Activated CD4-positive, alpha-beta T cell treated with anti-CD3 and anti-CD28 coated beads, Interleukin-2, amount 10 ng/mL, durations not matched to agents 24 days and 14 days (primary cell): ENCODE results near the gene ERGIC1. TPM values are rescaled to one million over a fixed set of nuclear protein-coding genes. Genes with fewer than 3 reads are reported as not detected.

Experiments used
- DNase-seq: peaks from one replicate; pipeline ENCODE4 v3.0.0; 2022
- H3K27ac Mint-ChIP-seq: one replicate; pipeline ENCODE4 v1.8.0; 2022; ENCODE audit warnings: mild to moderate bottlenecking, mixed read lengths
- H3K27me3 Mint-ChIP-seq: one replicate; pipeline ENCODE4 v1.8.0; 2022; ENCODE audit warnings: mixed read lengths
- H3K36me3 Mint-ChIP-seq: one replicate; pipeline ENCODE4 v1.8.0; 2022; ENCODE audit warnings: low read depth, mild to moderate bottlenecking, mixed read lengths
- H3K4me1 Mint-ChIP-seq: one replicate; pipeline ENCODE4 v1.8.0; 2021; ENCODE audit warnings: mixed read lengths
- H3K4me3 Mint-ChIP-seq: one replicate; pipeline ENCODE4 v1.8.0; 2022; ENCODE audit warnings: mild to moderate bottlenecking, moderate library complexity, mixed read lengths
- H3K9me3 Mint-ChIP-seq: one replicate; pipeline ENCODE4 v1.8.0; 2021; ENCODE audit warnings: mixed read lengths
- intact Hi-C: fragments of 100-400 bp; cut with micrococcal nuclease; formaldehyde crosslinking; loops from one replicate; pipeline ENCODE4 v1.15.1; 2023
- total RNA-seq: library from RNA; stranded (reverse); gene quantifications from 2 replicates; pipeline ENCODE4 v1.2.3, GENCODE V29; 2022

ERGIC1 gene
- total RNA-seq, 1 donor from 2014 or later = 47.3 TPM

DNA sequence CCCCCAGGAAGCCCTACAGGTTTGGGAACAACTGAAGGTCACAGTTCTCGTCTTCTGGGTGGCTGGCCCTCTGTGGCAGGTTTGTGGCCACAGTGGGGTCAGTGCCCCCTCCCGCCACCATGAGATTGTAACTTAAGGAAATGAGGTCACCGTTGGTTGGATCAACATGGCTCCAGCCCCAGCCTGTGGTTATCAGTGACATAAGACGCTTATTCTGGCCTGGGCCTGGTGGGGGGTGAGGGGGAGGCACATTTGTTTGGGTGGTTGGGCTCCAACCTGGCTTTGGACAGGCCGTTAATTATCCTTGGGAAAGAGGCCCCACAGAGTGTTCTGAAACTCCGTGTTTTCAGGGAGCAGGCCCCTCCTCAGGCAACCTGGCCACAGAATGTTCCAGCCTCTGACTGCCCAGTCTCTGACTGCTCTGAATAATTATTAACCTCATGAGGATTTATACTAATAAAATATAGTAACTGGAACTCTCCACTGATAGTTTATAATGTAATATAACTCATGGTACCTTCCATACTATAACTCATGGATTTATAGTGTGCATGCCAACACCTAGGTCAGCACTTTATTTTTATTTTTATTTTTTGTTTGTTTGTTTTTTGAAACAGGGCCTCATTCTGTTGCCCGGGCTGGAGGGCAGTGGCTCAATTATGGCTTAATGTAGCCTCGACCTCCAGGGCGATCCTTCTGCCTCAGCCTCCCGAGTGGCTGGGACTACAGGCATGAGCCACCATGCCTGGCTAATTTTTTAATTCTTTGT lies 67.1 kb downstream of the ERGIC1 start:
- H3K36me3 Mint-ChIP-seq = peaks cover 6% of the 10 kb centered on the region
- H3K27me3 Mint-ChIP-seq = no peaks in the 10 kb centered on the region
- intact Hi-C loops = no loop called here
- H3K4me1 Mint-ChIP-seq = peaks cover 13% of the 10 kb centered on the region
- no peaks in the 10 kb centered on the region for H3K9me3 Mint-ChIP-seq
- H3K27ac Mint-ChIP-seq = no peak overlapping the region
- DNase-seq = no peak
- H3K4me3 Mint-ChIP-seq = no peak overlapping the region

DNA sequence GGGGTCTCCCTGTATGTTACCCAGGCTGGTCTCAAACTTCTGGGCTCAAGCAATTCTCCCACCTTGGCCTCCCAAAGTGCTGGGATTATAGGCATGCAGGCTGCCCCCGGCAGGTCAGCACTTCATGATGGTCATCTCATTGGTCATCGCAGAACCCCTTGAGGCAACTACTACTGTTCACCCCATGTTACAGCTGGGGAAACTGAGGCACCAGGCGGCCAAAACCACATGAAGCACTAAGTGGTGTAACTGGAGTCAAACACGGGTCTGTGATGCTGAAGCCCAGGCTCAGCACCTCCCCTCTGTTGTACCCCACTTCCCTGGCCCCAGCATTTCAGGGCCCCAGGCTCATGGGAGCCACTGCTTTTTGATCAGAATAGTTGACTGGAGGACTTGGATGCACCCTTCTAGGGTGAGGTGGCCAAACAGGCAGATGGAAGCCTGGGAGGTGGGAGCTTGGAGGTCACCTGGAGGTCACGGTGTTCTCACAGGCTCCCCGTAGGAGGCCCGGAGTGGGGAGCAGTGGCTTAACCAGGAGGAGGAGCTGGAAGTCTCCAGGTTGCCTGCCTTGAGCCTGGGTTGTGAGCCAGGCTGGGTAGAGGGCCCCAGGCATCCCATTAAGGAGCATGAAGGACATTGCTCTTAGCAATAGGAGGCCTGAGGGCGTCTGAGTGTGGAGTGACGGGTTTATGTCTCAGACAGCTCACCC lies 67.9 kb downstream of the ERGIC1 start:
- Mint-ChIP-seq H3K27ac (no peak overlapping the region), H3K4me3 (no peak overlapping the region)

DNA sequence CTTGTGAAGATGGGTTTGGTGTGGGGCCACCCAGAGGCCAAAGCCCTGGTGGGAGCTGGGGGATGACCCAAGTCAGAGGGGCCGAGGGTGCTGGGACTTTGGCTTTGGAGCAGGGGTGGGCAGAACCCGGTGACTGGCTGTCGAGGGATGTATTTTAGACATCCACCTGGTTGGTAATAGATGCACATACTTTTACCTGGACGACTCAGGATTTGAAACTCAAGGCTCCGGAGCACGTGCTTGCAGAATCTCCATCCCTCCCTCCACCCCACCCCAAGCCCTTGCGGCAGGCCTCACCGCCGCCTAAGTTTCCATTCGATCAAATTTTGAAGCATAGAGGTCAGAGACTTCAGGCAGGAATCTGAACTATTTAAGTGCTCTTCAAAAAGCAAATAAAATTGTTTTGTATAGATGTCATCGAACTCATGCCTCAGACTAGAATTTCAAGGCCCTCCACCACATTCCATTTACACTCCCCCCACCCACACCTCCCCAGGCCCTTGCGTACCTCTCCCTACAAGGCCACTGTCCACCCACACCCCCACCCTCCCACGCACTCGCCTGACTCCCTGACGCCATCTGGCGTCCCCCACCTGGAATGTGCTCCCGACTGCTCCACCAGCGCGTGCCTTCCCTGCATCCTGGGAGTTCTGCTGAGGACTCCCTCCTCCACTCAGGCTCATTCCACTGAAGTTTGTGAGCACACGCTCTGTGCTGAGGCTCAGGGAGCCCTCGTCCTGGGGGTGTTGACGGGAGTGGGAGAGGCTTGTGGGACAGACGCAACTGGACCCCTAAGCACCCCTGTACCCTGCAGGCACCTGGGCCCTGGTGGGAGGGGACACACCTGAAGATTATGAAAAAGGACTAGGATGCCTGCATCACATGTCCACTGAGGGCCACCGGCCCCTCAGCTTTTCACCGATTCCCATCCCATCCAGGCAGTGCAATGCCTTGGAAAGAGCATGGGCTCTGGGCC lies 68.7 kb downstream of the ERGIC1 start:
- Mint-ChIP-seq H3K4me1 (peaks cover 3% of the 10 kb centered on the region), H3K27me3 (no peaks in the 10 kb centered on the region), H3K27ac (no peak overlapping the region), H3K9me3 (no peaks in the 10 kb centered on the region), H3K4me3 (no peak overlapping the region), H3K36me3 (peaks cover 4% of the 10 kb centered on the region)
- intact Hi-C loops = no loop called here
- DNase-seq = no peak

More for the DNA sequence above, 67.9 kb downstream of the ERGIC1 start:
- Mint-ChIP-seq H3K9me3 (no peaks in the 10 kb centered on the region), H3K36me3 (peaks cover 4% of the 10 kb centered on the region), H3K4me1 (peaks cover 11% of the 10 kb centered on the region), H3K27me3 (no peaks in the 10 kb centered on the region)
- intact Hi-C loops = no loop called here
- no peak for DNase-seq

DNA sequence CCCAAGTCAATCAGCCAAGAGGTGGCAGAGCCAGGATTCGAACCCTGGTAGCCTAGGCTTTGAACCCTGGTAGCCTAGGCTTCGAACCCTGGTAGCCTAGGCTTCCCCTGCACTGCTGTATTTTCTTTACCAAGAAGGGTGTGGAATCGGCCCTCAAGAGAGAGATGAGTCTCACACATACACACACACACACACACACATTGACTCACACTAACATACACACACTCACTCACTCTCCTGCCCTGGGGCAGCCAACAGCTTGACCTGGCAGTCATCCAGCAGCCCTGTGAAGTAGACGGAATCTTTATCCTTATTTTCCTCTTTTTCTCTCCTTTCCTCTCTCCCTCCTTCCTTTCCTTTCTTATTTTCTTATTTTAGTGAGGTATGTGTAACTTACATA lies 69.7 kb downstream of the ERGIC1 start:
- Mint-ChIP-seq H3K4me3 (no peak overlapping the region), H3K27ac (no peak overlapping the region), H3K36me3 (peaks cover 2% of the 10 kb centered on the region), H3K4me1 (no peaks in the 10 kb centered on the region), H3K27me3 (no peaks in the 10 kb centered on the region), H3K9me3 (no peaks in the 10 kb centered on the region)
- intact Hi-C loops = no loop called here
- DNase-seq = no peak

DNA sequence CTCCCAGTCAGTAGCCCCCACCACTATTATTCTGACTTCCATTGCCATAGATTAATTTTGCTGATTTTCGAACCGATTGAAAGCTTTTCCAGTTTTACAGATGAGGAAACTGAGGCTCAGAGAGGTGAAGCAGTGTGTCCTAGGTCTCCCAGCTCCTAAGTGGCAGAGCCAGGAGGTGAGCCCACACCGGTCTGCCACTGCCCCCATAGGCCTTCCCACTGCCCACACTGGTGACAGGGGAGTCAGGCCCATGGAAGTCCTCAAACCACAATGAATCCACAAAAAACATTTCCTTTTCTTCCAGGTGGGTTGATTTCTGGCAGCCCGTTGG lies 70.2 kb downstream of the ERGIC1 start:
- Mint-ChIP-seq H3K9me3 (no peaks in the 10 kb centered on the region), H3K27ac (no peak overlapping the region), H3K27me3 (no peaks in the 10 kb centered on the region), H3K36me3 (no peaks in the 10 kb centered on the region), H3K4me3 (no peak overlapping the region), H3K4me1 (no peaks in the 10 kb centered on the region)
- intact Hi-C loops = no loop called here
- no peak for DNase-seq

DNA sequence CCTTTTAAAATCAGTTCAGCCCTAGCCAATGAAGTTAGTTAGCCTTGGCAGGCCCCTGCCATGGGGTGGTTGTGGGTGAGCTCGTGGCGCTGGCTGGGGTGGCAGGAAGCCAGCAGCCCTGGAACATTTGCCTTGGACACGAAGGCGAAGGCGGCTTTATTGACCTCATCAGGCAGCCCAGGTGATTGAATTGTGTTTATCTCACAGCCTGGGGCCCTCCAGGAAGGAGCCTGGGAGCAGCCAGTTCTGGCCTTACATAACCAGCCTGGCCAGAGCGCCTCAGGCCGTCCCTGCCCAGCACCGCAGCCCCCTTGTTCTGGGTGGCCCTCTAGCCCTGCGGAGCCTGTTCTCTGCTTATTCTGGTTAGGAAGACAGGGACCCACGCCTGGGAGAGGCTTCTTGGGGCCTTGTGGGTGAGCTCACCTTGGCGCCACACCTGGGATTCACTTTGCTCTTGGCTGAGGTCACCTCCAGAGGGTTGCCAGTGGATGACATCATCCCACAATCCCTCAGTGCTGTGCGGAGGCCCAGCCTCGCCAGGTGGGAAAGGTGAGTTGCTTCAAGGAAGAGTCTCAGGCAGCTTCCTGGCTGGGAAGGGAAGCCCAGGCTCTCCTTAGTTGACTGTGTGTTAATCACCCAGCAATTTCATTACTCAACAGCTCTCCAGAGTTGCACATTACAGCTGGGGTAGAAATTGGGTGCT lies 70.7 kb downstream of the ERGIC1 start:
- Mint-ChIP-seq H3K27ac (no peak overlapping the region), H3K4me3 (no peak overlapping the region), H3K27me3 (no peaks in the 10 kb centered on the region), H3K9me3 (no peaks in the 10 kb centered on the region), H3K4me1 (no peaks in the 10 kb centered on the region), H3K36me3 (no peaks in the 10 kb centered on the region)
- DNase-seq = no peak
- intact Hi-C loops = no loop called here

DNA sequence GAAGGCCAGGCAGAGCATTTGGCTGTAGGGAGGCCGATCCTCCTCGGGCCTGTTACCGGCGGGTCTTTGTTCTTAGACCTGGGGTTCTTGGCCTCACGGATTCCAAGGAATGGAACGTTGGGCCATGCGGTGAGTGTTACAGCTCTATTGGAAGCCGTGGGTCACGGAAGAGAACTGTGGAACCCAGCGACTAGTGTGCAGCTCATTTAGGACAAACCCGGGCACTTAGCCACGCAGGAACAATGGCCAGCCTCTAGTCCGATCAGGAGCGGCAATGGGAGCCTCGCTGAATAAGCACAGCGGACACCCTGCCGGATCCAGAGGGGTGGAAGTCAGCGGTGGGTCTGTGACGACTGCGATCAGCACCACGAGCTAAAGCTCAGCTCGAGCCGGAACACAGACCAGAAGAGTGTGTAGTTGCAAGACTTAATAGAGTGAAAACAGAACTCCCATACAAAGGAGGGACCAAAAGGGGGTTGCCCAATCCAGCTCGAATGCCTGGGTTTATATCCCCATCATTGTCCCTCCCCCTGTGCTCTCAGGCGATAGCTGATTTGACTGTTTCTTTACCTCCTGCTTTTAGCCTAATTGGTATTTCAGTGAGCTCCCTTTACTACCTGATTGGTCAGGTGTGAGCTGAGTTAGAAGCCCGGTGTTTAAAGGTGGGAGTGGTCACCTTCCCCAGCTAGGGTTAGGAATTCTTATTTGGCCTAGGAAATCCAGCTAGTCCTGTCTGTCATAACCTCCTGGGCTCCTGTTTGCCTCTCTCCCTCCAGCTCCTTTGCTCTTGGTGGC lies 71.5 kb downstream of the ERGIC1 start:
- no peaks in the 10 kb centered on the region for H3K9me3 Mint-ChIP-seq
- DNase-seq = no peak
- H3K4me3 Mint-ChIP-seq = no peak overlapping the region
- H3K27ac Mint-ChIP-seq = no peak overlapping the region
- no peaks in the 10 kb centered on the region for H3K27me3 Mint-ChIP-seq
- intact Hi-C loops = no loop called here
- no peaks in the 10 kb centered on the region for H3K36me3 Mint-ChIP-seq
- no peaks in the 10 kb centered on the region for H3K4me1 Mint-ChIP-seq

DNA sequence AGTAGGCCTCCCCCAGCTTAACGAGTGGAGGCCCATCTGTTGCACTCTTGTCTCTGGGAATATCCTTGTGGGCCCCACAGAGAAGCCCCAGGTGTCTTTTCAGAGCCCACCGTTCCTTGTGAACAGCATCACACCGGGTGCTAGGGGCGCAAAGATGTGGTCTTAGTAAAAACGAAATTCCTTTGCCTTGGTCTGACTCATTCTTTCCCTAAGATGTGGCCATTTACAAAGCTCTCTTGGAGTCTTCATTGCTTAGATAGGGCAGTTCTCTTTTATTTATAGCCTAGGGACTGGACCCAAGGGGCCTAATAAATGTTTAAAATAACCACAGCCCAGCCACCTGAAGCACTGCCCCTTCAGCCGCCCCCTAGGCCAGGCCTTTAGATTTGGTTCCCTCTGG lies 72.4 kb downstream of the ERGIC1 start:
- intact Hi-C loops = no loop called here
- no peak for DNase-seq
- Mint-ChIP-seq H3K9me3 (no peaks in the 10 kb centered on the region), H3K27me3 (no peaks in the 10 kb centered on the region), H3K36me3 (no peaks in the 10 kb centered on the region), H3K4me1 (no peaks in the 10 kb centered on the region), H3K27ac (no peak overlapping the region), H3K4me3 (no peak overlapping the region)

DNA sequence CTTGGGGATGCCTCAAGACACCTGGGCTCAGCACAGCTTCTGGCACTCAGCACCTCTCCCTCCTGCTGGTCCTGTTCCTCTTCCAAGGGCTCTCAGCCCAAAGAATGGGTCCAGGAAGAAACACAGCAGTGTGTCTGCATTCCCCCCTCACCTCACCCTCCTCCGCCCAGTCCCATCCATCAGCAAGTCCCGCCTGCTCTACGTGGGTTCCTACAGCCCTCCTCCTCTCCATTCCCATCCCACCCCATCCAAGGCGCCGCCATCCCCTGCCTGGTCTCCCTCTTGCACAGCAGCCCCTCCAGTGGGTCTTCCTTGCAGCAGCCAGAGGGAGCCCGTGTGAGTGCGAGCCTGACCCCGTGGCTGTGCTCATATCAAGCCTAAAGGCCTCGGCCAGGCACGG lies 72.8 kb downstream of the ERGIC1 start:
- Mint-ChIP-seq H3K27ac (no peak overlapping the region), H3K36me3 (no peaks in the 10 kb centered on the region), H3K9me3 (no peaks in the 10 kb centered on the region), H3K27me3 (no peaks in the 10 kb centered on the region), H3K4me1 (no peaks in the 10 kb centered on the region), H3K4me3 (no peak overlapping the region)
- intact Hi-C loops = no loop called here
- DNase-seq = no peak

DNA sequence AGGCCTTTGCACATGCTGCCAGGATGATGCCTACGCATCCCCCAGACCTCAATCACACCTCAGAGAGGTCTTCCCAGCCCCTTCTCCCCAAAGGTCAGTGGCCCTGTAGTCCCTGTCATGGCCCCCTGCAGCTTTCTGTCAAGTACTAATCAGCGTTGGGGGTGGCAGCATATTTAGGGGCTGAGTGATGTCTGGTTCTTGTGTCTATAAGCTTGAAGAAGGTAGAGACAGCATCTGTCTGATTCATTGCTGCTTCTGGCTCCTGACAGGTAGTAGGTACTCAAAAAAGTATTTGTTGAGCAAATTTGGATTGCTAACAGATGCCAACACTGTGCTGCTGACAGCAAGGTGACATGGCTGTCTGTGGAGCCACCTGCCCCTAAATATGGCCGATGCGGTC lies 73.6 kb downstream of the ERGIC1 start:
- Mint-ChIP-seq H3K4me3 (no peak overlapping the region), H3K4me1 (no peaks in the 10 kb centered on the region), H3K27me3 (no peaks in the 10 kb centered on the region), H3K27ac (no peak overlapping the region), H3K36me3 (no peaks in the 10 kb centered on the region), H3K9me3 (no peaks in the 10 kb centered on the region)
- no peak for DNase-seq
- intact Hi-C loops = no loop called here

DNA sequence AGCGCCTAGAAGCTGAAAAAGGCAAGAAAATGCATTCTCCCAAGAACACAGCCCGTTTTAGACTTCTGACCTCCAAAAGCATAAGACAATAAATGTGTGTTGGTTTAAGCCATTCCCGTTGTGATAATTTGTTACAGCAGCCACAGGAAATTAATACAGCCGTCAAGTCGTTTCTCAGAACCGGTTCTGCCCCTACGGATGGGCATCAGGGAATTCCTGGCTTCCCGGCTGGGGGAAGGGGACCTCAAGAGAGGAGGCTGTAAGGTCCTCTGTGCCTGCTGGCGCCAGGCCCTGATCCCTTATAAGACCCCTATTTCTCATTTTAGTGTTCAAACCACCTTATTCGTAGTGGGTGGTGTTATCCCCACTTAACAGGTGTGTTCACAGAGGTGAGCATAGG lies 74.6 kb downstream of the ERGIC1 start:
- no peak overlapping the region for H3K4me3 Mint-ChIP-seq
- H3K27me3 Mint-ChIP-seq = no peaks in the 10 kb centered on the region
- H3K36me3 Mint-ChIP-seq = no peaks in the 10 kb centered on the region
- intact Hi-C loops = no loop called here
- no peak overlapping the region for H3K27ac Mint-ChIP-seq
- no peaks in the 10 kb centered on the region for H3K9me3 Mint-ChIP-seq
- no peak for DNase-seq
- H3K4me1 Mint-ChIP-seq = no peaks in the 10 kb centered on the region

DNA sequence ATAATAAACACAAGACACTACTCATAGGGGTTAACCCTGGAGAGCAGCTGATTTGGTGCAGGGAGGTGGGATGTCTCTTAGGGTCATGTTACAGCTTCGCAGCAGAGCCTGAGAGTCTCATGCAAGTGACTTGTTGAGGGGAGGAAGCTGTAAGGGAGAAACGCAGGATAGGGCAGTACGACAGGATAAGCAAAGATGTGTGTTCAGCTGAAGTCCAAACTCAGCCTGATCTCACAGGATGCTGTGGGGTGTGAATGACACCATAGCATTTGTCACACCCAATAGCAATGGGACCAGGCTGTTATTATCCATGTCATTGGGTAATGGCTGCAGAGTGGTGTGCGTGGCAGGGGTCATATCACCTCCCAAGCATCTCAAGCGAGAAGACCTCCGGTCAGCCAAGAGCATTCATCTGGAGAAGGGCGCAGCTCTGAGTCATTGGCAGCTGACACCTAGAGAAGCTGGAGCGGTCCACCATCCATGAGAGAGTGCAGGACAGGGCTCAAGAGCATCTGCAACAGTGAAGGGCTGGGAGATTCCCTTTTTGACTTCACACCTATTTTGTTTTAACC lies 76.0 kb downstream of the ERGIC1 start:
- Mint-ChIP-seq H3K4me1 (no peaks in the 10 kb centered on the region), H3K27me3 (no peaks in the 10 kb centered on the region)

More for the DNA sequence above, 76.0 kb downstream of the ERGIC1 start:
- no peaks in the 10 kb centered on the region for H3K9me3 Mint-ChIP-seq
- no peak overlapping the region for H3K27ac Mint-ChIP-seq
- no peak for DNase-seq
- intact Hi-C loops = no loop called here
- H3K4me3 Mint-ChIP-seq = no peak overlapping the region
- H3K36me3 Mint-ChIP-seq = no peaks in the 10 kb centered on the region
